Naive B cell (primary cell): ENCODE measurements around the gene NECTIN1. TPM values are rescaled to one million over a fixed set of nuclear protein-coding genes. Genes with fewer than 3 reads are reported as not detected.

Experiments used
- ATAC-seq, 2 donors: fragments of 150-1000 bp; cut with Tn5 transposase; 2 replicates each; pipeline ENCODE4 v1.10.0; 2021; ENCODE audit warnings: low read depth in 2 of 2, mild to moderate bottlenecking in 2 of 2, moderate library complexity in 2 of 2
- DNase-seq: peaks from one replicate; pipeline ENCODE4 v3.0.0; 2022
- H3K27ac Mint-ChIP-seq, 6 donors: one replicate each; pipeline ENCODE4 v1.8.0; 2020 to 2022; ENCODE audit warnings: mild to moderate bottlenecking in 6 of 6, mixed read lengths in 6 of 6, moderate library complexity in 5 of 6, inconsistent platforms in 2 of 6
- H3K27me3 Mint-ChIP-seq, 3 donors: one replicate each; pipeline ENCODE4 v1.8.0; 2021 to 2022; ENCODE audit warnings: mixed read lengths in 3 of 3, mild to moderate bottlenecking in 1 of 3
- H3K36me3 Mint-ChIP-seq, 2 donors: one replicate each; pipeline ENCODE4 v1.8.0; 2020 to 2022; ENCODE audit warnings: mixed read lengths in 2 of 2, inconsistent platforms in 1 of 2, mild to moderate bottlenecking in 1 of 2
- H3K4me1 Mint-ChIP-seq, 3 donors: one replicate each; pipeline ENCODE4 v1.8.0; 2020 to 2022; ENCODE audit warnings: mixed read lengths in 3 of 3, inconsistent platforms in 1 of 3, mild to moderate bottlenecking in 1 of 3, moderate library complexity in 1 of 3
- H3K4me3 Mint-ChIP-seq, 8 donors: one replicate each; pipeline ENCODE4 v1.8.0; 2020 to 2022; ENCODE audit warnings: mild to moderate bottlenecking in 8 of 8, mixed read lengths in 8 of 8, moderate library complexity in 8 of 8, inconsistent platforms in 2 of 8
- H3K9me3 Mint-ChIP-seq, 7 donors: one replicate each; pipeline ENCODE4 v1.8.0; 2020 to 2022; ENCODE audit warnings: mixed read lengths in 7 of 7, mild to moderate bottlenecking in 5 of 7, inconsistent platforms in 2 of 7, moderate library complexity in 1 of 7
- polyA plus RNA-seq, 6 donors: library from polyadenylated mRNA; unstranded; fragments of 300-500 nt; fragmentation: Illumina TruSeq; gene quantifications; one replicate each; pipeline ENCODE4 v1.2.3, GENCODE V29; 2021; ENCODE audit warnings: low read depth in 6 of 6

The NECTIN1 gene
- polyA plus RNA-seq, 6 donors from 2014 or later, result 0.24 to 0.74 (median 0.38) TPM; not detected in 1

DNA sequence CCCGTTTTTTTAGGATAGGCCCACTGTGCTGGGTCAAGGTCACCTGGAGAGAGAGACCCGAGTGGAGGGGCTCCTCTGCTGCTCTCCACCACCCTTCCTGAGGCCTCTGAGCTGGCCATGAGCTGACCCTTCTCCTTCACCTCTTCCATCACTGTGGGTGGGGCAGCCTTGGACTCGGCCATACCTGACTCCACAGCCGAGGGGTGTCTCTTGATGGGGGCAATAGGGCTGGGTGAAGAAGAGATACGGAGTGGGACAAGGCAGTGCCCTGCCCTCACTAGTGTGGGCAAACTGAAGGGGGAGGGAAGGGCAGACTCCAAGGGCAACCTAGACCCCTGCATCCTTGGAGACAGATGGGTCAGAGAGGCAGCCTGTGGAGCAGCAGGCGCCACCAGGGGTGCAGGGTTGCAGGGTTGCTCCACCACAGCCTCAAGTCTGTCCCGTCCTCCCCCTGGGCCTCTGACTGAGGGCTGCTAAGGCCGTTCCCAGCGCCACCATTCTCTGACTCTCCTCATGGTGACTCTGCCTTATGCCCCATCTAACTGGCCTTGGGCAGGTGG is 20.1 kb upstream of the NECTIN1 start:
- Mint-ChIP-seq H3K36me3 (no peaks in the 10 kb centered on the region), H3K9me3 (no peaks in the 10 kb centered on the region), H3K4me1 (peaks cover 27 to 33% (median 30%) of the 10 kb centered on the region in 3 donors), H3K27ac (peak overlapping the region in 2 of 6 donors; percentile 32 to 64), H3K4me3 (no peak overlapping the region), H3K27me3 (peaks cover 4 to 41% (median 34%) of the 10 kb centered on the region in 3 donors)
- DNase-seq, result no peak
- no peak for ATAC-seq

DNA sequence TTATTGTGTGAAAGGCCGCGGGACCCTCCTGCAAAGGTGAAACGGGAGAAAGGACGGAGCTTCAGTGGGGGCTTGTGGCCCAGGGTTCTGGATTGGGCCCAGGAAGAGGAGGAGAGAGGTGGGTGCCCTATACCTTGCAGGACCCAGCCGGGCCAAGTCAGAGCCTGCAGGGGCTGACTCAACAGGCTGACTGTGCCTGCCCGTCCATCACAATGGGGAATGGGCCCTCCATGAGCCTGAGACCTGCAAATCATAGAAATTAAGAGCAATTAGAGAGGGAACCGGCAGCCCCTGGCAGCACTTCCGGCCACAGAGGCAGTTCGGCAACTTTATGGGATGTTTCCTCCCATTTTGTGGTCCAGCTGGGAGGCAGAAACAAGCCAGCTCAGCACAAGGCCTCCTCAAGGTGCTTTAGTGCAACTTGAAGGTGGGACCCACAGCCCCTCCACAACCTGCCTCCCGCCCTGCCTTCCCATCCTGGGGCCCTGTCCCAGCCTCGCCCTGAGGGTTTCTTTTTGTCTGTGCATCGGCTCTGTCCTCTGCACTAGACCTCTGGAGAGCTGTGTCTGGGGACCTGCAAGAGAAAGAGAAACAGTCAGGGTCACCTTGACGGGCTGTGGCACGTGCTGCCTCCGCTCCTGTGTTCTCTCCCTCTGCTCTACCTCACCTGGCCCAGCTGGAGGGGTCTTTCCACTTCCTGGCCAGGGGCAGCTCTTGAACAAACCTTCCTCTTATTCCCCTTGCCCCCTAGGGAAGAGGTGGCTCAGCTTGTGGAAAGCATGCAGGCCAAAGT is 19.1 kb upstream of the NECTIN1 start:
- peaks cover 21 to 25% (median 22%) of the 10 kb centered on the region in 3 donors for H3K4me1 Mint-ChIP-seq
- peaks cover 9 to 51% (median 44%) of the 10 kb centered on the region in 3 donors for H3K27me3 Mint-ChIP-seq
- no peaks in the 10 kb centered on the region for H3K36me3 Mint-ChIP-seq
- DNase-seq (no peak), ATAC-seq (no peak)
- peak overlapping the region in 2 of 6 donors; percentile 56 to 64 for H3K27ac Mint-ChIP-seq
- no peaks in the 10 kb centered on the region for H3K9me3 Mint-ChIP-seq
- peak overlapping the region in 1 of 8 donors; percentile 44 for H3K4me3 Mint-ChIP-seq

DNA sequence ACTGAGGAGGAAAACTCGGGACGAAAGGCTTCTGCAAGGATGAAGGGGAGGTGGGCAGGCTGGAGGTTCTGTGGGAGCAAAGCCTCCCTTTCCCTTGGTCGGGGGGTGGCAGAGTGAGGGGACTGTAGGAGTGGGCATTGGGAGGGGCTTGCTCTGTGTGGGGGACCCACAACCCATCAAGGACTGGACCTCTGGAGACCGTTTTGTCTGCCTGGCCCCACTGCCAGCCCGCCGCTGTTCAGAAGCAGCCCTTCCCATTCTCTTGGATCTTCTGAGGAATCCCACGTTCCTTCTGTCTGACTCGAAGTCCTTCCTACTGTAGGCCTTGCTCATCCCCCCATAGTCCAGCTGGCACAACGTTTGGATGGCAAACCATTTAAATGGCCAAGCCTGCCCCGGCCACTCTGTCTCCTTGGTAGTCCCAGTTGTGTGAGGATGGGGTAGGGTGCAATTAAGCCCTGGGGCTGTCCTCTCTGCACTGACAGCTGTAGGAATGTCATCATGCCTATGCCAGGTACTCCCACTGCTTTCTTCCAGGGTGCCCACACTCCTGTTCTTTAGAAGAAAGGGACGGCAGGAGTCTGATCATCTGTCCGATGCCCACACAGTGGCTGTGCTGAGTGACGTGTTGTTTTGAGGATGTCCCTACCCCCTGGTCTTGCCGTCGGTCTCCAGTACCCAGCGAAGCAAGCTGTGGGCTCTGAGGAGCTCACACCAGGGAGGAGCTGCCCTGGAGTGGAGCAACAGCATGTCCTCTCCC is 17.0 kb upstream of the NECTIN1 start:
- Mint-ChIP-seq H3K27me3 (peaks cover 16 to 72% (median 62%) of the 10 kb centered on the region in 3 donors), H3K27ac (no peak overlapping the region)
- no peak for ATAC-seq

DNA sequence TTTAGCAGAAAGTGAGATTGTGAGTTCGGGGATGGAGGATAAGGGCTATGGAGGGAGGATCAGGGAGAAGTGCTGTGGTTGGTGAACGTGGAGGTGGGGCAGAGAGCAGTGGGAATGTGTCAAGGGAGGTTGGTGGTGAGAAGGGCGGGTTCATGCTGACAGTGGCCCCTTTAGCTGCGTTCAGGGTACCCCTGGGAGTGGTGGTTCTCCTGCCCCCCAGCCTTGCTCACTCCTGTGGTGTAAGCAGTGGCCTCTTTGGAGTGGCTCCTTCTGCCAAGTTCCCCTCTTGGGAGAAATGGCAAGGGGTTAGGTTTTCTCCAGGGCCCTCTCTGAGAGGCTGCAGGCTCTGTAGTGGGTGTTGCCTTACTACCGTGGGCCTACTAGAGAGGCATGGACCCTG is 16.1 kb upstream of the NECTIN1 start:
- Mint-ChIP-seq H3K27ac (peak overlapping the region in 1 of 6 donors; percentile 84), H3K4me1 (peaks cover 13 to 17% (median 13%) of the 10 kb centered on the region in 3 donors)
- ATAC-seq, result no peak

More for the DNA sequence above, 17.0 kb upstream of the NECTIN1 start:
- Mint-ChIP-seq H3K4me1 (peaks cover 13 to 18% (median 15%) of the 10 kb centered on the region in 3 donors), H3K36me3 (no peaks in the 10 kb centered on the region), H3K4me3 (no peak overlapping the region), H3K9me3 (no peaks in the 10 kb centered on the region)
- DNase-seq, result no peak

DNA sequence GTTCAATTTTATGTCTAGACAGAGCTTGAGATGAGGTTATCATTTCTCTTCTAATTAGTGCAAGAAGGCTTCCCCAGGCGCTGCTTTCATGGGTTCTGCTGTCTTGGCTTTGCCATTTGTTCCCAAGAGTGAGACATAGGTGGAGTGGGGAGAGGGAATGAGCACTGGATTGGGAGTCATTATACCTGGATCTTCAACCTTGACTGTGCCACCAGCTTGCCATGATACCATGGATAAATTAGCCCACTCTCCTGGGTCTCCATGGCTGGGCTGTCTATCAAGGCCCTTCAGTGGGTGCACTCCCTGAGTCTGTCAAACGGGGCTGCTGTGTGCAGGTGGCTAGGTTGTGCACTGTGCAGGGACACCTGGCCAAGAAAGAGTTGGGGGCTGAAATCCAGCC is 15.6 kb upstream of the NECTIN1 start:
- no peak overlapping the region for H3K4me3 Mint-ChIP-seq
- peaks cover 21 to 83% (median 75%) of the 10 kb centered on the region in 3 donors for H3K27me3 Mint-ChIP-seq
- peak overlapping the region in 2 of 6 donors; percentile 42 to 84 for H3K27ac Mint-ChIP-seq
- peaks cover 13 to 17% (median 13%) of the 10 kb centered on the region in 3 donors for H3K4me1 Mint-ChIP-seq
- no peak for ATAC-seq
- H3K9me3 Mint-ChIP-seq, result no peaks in the 10 kb centered on the region
- no peaks in the 10 kb centered on the region for H3K36me3 Mint-ChIP-seq
- no peak for DNase-seq

More for the DNA sequence above, 16.1 kb upstream of the NECTIN1 start:
- H3K27me3 Mint-ChIP-seq, result peaks cover 21 to 78% (median 70%) of the 10 kb centered on the region in 3 donors
- no peaks in the 10 kb centered on the region for H3K36me3 Mint-ChIP-seq
- no peak overlapping the region for H3K4me3 Mint-ChIP-seq
- H3K9me3 Mint-ChIP-seq, result no peaks in the 10 kb centered on the region
- DNase-seq, result no peak

DNA sequence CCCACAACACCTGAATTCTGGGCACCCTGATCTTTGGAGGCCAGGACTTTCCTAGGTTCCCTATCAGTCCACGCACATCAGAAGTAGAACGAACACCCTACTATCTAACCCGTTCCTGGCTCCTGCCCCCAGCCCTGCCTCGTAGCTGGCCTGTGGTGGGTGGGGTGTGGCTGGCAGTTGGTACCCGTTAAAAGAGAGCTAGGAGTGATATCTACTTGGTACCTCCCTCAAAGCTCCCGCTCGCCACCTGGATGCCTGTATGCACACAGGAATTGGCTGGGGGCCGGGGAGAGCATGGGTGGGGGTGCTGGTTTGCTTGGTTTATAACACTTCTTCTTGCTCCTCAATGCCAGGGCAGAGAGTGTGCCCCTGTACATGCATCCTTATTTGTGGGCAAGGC is 14.0 kb upstream of the NECTIN1 start:
- Mint-ChIP-seq H3K27ac (no peak overlapping the region), H3K36me3 (no peaks in the 10 kb centered on the region), H3K27me3 (peaks cover 32 to 87% (median 78%) of the 10 kb centered on the region in 3 donors), H3K9me3 (no peaks in the 10 kb centered on the region), H3K4me1 (peaks cover 13 to 17% (median 13%) of the 10 kb centered on the region in 3 donors), H3K4me3 (peak overlapping the region in 7 of 8 donors; percentile 0 to 89 (median 79))
- ATAC-seq (no peak), DNase-seq (no peak)

DNA sequence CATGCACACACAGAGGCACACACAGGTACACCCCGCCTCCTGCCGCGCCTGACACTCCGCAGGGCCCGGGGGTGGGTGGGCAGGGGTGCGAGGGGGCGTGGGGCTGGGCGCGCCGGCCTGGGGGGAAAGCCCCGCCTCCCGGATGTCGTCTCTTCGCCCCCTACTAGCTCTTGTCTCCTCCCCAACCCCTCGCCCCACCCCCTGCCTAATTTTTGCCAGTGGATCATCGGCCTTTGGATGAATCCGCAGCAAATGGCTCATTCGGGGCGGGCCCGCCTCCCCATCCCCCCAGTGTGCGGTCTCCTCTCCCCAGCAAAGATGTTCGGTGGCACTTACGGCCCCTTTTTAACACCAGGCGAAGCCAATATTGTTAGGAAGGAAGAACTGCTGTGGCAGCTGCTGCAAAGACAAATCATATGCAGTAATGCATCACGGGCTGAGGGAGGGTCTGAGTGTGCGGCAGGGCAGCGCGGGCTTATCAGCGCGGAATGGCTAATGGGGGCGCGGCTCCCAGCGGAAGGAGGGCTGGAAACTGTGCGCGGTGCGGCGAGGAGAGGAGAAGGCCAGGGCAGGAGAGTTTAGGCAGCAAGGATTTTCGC is 13.4 kb upstream of the NECTIN1 start:
- peak overlapping the region in 1 of 6 donors; percentile 74 for H3K27ac Mint-ChIP-seq
- DNase-seq, result no peak
- peaks cover 32 to 87% (median 75%) of the 10 kb centered on the region in 3 donors for H3K27me3 Mint-ChIP-seq
- no peaks in the 10 kb centered on the region for H3K9me3 Mint-ChIP-seq
- no peaks in the 10 kb centered on the region for H3K36me3 Mint-ChIP-seq
- peaks cover 13 to 17% (median 13%) of the 10 kb centered on the region in 3 donors for H3K4me1 Mint-ChIP-seq
- H3K4me3 Mint-ChIP-seq, result peak overlapping the region; percentile 1 to 89 (median 80)
- peak; percentile 40 to 46 for ATAC-seq

DNA sequence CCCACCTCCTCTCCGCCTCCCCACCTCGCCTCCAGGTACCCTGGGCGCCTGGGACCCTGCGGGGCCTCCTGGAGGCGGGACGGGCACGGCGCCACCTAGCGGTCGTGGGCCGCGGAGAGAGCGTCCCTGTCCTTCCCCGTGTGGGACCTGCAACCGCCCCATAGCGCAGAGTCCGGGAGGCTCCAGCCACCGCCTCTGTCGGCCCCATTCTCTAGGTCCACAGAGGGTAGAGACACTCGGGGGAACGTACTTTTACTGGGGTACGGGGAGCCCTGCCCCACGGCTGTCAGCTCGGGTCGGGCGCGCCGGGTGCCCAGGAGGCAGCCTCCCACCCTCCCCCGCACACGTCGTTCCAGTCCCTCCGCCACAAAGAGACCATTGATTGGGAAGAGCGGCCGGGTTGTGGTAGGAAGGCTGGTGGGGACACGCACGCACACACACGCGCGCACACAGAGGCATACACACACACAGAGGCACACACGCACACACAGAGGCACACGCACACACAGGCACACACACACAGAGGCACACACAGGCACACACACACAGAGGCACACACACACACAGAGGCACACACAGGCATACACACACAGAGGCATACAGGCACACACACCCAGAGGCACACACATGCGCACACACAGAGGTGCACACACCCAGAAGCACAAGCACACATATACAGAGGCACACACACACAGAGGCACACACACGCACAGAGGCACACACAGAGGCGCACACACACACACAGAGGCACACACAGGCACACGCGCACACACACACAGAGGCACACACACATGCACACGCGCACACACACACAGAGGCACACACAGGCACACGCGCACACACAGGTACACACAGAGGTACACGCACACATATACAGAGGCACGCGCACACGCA is 12.6 kb upstream of the NECTIN1 start:
- peak overlapping the region in 2 of 6 donors; percentile 45 to 76 for H3K27ac Mint-ChIP-seq
- DNase-seq, result peak; percentile 54
- peaks cover 13 to 17% (median 13%) of the 10 kb centered on the region in 3 donors for H3K4me1 Mint-ChIP-seq
- no peaks in the 10 kb centered on the region for H3K36me3 Mint-ChIP-seq
- ATAC-seq, result peak; percentile 76 to 78
- H3K4me3 Mint-ChIP-seq, result peak overlapping the region in 6 of 8 donors; percentile 55 to 88 (median 70)
- no peaks in the 10 kb centered on the region for H3K9me3 Mint-ChIP-seq
- H3K27me3 Mint-ChIP-seq, result peaks cover 32 to 88% (median 75%) of the 10 kb centered on the region in 3 donors

DNA sequence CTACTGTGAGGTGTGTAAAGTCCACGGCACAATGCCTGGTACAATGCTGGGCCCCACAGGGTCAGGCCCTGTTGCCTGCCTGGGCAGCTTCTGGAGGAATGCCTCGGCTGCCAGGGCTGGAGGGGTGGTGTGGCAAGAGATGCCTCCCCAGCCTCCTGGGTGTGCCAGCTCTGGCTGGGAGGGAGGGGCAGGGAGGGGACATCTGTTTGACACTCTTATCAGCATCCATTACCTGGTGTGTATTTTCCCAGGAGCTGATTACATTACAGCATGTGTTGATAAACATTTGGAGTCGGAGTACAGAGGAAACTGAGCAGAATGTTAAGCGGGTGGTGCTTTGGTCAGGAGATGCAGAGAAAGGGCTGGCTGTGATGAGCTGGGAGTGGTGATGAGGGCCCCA is 11.0 kb upstream of the NECTIN1 start:
- Mint-ChIP-seq H3K27ac (no peak overlapping the region), H3K9me3 (no peaks in the 10 kb centered on the region), H3K27me3 (peaks cover 40 to 87% (median 76%) of the 10 kb centered on the region in 3 donors), H3K4me1 (peaks cover 13 to 17% (median 13%) of the 10 kb centered on the region in 3 donors), H3K36me3 (no peaks in the 10 kb centered on the region), H3K4me3 (no peak overlapping the region)
- DNase-seq (no peak), ATAC-seq (no peak)

DNA sequence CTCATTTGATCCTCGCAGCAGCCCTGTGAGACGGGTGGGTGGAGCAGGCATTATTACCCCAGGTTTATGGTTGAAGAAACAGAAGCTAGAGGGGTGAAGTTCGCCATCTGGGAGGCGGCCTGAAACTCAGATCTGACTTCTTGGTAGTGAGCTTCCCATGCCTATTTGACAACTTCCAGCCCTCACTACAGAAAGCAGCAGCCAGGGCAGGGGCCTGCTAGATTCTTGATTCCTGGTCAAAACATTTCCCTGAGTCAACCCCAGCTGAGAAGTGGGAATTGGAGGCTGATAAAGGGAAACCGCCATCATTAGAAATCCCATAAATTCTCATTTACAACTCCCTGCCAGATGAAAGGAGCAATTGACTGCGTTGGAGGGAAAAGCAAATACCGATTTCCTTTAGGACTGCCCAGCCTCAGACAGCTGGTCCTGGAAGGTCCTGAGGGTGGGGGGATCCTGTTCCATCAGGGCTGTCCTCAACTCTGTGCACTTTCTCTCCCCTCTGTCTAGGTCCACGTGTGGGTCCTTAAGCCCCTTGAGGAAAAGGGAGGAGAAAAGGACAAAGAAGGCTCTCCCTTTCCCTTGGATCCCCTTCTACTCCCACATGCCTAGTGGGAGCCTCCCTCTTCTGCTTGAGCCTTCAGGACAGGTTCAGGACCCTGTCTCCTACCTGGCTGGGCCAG is 10.2 kb upstream of the NECTIN1 start:
- ATAC-seq (no peak), DNase-seq (no peak)
- Mint-ChIP-seq H3K4me3 (peak overlapping the region in 1 of 8 donors; percentile 25), H3K27ac (peak overlapping the region in 1 of 6 donors; percentile 59), H3K27me3 (peaks cover 48 to 87% (median 73%) of the 10 kb centered on the region in 3 donors), H3K9me3 (no peaks in the 10 kb centered on the region), H3K36me3 (no peaks in the 10 kb centered on the region), H3K4me1 (peaks cover 13 to 17% (median 13%) of the 10 kb centered on the region in 3 donors)

DNA sequence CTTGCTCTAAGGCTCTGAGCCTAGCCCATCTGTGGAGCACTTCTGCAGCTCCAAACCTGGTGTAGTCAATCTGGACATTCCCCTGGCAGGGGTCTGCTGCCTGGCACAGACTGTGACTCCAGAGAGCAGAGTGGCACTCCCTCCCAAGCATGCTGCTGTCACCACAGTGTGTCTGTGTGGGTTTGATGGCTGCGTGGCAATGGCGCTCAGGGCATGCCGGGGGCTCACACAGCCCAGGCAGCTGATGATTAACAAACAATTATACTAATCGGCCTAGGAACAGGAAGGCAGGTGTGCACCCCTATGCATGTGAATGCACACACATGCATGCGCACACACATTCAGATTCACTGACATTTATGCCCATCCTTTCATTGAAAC is 9.0 kb upstream of the NECTIN1 start:
- DNase-seq, result no peak
- peaks cover 48 to 87% (median 71%) of the 10 kb centered on the region in 3 donors for H3K27me3 Mint-ChIP-seq
- H3K36me3 Mint-ChIP-seq, result no peaks in the 10 kb centered on the region
- H3K4me1 Mint-ChIP-seq, result peaks cover 13 to 15% (median 13%) of the 10 kb centered on the region in 3 donors
- H3K27ac Mint-ChIP-seq, result no peak overlapping the region
- no peak overlapping the region for H3K4me3 Mint-ChIP-seq
- no peaks in the 10 kb centered on the region for H3K9me3 Mint-ChIP-seq
- ATAC-seq, result no peak
